Measurements from ENCODE around the gene C1orf122.
A peak's percentile ranks its signal among the peaks of the same experiment; 100 is the strongest.
"Not testable (repeated sequence)": the region's sequence is repeated elsewhere in the genome, so short reads cannot be mapped to it uniquely, and the experiment has no call there.

C1orf122 gene

DNA sequence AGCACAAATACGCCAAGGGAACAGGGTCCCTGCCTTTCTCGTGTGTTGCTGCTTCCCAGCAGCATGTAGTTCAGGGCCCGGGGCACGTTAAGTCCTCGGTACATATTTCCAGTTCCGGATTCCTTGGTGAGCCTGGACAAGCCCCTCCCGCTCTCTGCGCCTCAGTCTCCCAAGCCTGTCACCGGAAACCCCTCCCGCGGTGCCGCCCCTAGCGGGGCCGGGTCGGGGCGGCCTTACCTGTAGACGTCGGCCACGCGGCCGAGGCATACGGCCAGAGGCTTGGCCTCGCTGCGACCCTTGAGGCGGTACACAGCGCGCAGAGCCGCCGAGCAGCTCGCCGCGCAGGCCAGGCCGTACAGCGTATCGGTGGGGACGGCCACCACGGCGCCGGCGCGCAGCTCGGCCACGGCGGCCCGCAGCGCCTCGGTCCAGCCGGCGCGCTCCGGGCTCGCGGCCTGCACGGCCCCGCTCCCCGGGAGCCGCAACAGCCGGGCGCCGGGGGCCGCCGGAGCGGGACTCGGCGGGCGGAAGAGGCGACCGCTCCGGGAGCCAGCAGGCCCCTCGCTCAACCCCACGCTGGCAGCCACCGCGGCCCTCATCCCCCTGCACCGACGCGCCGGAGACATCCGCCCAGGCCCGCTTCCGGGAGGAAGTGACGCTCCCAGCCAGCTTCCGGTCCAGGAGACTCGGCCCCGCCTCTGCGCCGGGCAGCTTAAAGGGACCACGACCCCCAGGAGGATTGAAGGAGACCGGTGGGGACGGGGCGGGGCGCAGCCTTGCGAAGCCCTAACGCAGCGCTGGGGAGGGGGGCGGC, at the start of gene C1orf122, which contains the start of gene YRDC:
Gene C1orf122, plus strand, starts transcription at position 236 of the 814 bp plus-strand sequence. CDS start 615 bp downstream, outside the sequence.
Gene YRDC, minus strand, starts transcription at position 654 of the 814 bp plus-strand sequence. Its CDS starts 28 bp downstream, at position 626.
- DNase-seq (ENCODE audit: low read depth, low spot score) = peak; percentile 73

- DNase-seq (ENCODE audit: low read depth, low spot score) = no peak
Observed at GRCh38 chr1:37759451-37759850, 48.1 kb upstream of the C1orf122 start.

DNA sequence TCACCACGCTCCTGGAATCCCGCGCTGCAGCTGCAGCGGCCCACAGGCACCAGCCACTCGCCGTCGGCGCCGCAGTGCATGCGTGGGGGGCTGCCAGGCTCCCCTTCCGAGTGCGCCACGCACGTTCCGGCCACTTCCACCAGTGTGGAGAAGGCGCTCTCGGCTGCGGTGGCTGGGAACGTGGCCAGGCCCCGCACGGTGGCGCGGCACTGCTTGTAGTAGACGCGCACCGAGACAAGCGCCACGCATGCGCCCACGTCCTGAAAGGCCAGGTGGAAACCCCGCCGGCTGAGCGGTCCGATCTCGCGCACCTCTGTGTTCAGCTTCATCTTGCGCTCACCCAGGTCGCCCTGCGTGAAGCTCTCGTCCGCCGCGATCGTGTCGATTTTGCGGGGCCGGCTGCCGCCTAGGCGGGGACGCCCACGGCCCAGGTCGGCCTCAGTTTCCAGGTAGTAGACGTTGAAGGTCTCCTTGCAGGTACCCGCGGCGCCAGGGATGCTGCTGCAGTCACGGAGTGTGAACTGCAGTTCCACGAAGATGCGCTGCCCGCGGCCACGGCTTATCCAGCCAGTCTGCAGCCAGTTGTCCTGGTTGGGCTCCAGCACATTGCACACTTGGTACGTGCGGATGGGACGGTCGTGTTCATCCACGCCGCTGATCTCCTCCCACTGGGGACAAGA, 46.0 kb upstream of the C1orf122 start:
- DNase-seq (ENCODE audit: low read depth, low spot score) = no peak

GRCh38 chr1:37762516-37762915, 45.1 kb upstream of the C1orf122 start:
- no peak for DNase-seq (ENCODE audit: low read depth, low spot score)

- DNase-seq (ENCODE audit: low read depth, low spot score) = no peak
Observed at GRCh38 chr1:37763791-37764413, 43.7 kb upstream of the C1orf122 start.

DNA sequence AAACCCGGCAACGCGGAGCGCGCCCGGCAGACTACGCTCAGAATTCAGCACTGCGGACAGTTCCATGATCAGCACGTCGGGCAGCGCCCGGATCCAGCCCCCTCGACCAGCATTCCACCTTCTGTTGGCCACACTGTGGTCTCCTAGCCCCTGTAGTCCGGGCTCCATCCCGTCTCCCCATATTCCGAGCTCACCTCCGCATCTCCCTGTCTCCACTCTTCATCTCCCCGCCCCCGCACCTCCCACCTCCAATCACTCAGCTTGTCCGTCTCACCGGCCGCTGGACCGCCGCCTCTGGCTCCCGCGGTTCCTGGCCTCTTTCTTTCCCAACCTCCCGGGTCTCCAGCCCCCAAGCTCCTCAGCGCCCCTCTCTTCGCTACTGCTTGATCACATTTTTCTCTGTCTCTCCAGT, 43.2 kb upstream of the C1orf122 start:
- peak; percentile 23 for DNase-seq (ENCODE audit: low read depth, low spot score)

- no peak for DNase-seq (ENCODE audit: low read depth, low spot score)
Observed at GRCh38 chr1:37764888-37765441, 42.6 kb upstream of the C1orf122 start, which contains the start of gene EPHA10. Gene EPHA10, minus strand, starts transcription at chr1:37765120. Its CDS starts 54 bp downstream, at chr1:37765066.

- no peak for DNase-seq (ENCODE audit: low read depth, low spot score)
Observed at GRCh38 chr1:37765916-37766664, 41.5 kb upstream of the C1orf122 start.

DNA sequence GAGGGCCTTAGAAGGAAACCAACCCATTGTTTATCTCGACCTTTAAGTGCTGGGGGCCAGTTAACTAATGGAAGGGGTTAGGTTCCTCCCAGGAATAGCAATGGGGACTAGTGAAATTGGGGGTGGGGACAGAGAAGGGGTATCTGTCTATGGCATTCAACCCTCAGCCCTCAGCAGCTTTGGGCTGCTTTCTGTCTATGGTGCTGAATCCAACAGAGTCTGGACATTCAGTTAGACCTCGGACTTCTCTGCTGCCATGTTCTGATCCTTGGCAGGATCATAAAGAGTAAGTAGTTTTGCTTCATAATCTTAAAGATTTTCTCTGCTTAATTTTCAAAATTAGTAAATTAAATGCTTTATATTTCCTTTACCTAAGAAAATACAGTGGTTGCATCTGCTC, 40.1 kb upstream of the C1orf122 start:
- no peak for DNase-seq (ENCODE audit: low read depth, low spot score)

- not testable (repeated sequence) for DNase-seq (ENCODE audit: low read depth, low spot score)
Observed at GRCh38 chr1:37771440-37771839, 36.1 kb upstream of the C1orf122 start.

DNA sequence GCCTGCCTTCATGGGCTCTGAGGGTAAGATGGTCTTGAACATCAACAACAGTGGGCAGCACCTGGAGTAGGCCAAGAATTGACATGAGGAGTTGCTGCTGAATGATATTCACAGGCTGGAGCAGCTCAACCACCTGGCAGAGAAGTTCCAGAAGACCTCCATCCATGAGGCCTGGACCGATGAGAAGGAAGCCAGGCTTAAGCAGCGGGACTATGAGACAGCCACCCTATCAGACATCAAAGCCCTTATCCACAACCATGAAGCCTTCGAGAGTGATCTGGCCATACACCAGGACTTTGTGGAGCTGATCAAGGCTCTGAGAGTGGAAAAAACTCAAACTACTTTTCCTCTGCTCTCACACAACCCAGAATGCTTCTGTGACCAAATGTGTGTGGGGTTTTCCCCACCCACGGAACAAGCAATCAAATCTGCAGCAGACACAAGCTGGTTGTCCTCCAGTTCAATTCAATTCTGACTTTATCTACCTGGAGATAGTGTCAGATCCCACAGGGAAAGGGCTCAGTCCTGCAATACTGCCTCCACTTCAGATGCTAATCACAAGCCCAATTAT, 30.6 kb upstream of the C1orf122 start:
- DNase-seq (ENCODE audit: low read depth, low spot score) = no peak

DNA sequence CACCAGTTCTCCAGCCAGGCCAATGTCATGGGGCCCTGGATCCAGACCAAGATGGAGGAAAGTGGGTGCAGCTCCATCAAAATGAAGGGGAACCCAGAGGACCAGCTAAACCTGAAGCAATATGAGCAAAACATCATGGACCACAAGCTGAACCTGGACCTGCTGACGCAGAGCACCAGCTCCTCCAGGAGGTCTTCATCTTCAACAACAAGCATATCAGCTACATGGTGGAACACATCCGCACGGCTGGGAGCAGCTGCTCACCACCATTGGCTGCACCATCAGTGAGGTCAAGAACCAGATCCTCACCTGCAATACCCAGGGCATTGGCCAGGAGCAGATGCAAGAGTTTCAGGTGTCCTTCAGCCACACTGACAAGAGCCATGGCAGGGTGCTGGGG, 28.9 kb upstream of the C1orf122 start:
- no peak for DNase-seq (ENCODE audit: low read depth, low spot score)

DNA sequence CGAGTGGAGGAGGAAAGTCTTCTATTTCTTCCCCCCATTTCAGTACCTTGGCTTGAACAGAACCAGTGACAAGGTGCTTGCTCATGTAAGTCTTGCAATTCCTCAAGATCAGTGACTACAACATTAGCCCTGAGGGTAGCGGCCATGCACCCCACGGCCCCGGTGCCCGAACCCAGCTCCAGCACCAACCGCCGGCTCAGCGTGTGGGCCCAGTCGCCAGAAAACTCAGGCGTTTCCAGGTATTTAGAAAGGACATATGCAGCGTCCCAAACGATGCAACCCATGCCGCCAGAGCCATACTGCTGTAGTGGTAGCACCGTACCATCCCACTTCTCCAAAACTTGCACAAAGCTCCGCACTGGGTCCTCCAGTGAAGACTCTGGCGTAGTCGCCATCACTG, 25.1 kb upstream of the C1orf122 start:
- DNase-seq (ENCODE audit: low read depth, low spot score) = no peak

GRCh38 chr1:37792943-37793686, 14.5 kb upstream of the C1orf122 start:
- no peak for DNase-seq (ENCODE audit: low read depth, low spot score)

GRCh38 chr1:37793773-37794371, 13.7 kb upstream of the C1orf122 start, which contains the start of gene MANEAL:
Gene MANEAL, plus strand, starts transcription at chr1:37793847. Its CDS starts 336 bp downstream, at chr1:37794183.
- no peak for DNase-seq (ENCODE audit: low read depth, low spot score)

GRCh38 chr1:37794372-37795339, 12.9 kb upstream of the C1orf122 start:
- no peak for DNase-seq (ENCODE audit: low read depth, low spot score)

DNA sequence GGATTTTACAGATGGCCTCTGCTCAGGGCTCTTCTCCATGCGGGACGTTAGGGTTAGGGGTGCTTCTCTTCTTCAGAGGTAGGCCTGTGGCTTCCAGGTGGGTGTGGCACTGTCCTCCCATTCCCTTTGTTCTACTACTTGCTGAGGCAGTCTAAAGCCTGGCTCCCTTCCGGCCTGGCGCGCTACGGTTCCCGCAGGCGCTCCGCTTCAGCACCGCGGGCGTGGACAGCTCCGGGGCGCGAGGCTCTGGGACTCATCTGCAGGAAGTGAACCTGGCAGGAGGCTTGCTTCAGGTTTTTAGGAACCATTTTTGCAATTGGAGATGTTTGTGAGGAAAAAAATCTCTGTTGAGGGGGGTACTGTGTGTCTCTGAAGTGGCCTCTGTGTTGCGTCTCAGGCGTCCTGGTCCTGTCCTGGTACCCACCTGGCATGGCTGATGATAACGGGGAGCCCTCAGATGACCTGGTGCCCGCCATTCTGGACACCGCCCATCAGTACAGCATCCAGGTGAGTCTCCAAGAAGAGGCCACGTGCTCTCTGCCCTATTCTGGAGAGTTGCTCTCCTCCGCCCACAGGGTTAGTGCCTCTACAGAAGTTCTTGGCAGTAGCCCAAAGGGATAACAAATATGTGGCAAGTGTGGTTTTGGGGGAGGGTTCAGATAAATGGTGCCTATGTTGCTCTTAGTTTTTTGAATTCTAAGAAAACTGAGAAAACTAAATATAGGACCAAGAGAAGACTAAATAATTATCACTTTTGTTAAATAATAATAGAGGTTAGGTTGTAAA, 12.1 kb upstream of the C1orf122 start:
- DNase-seq (ENCODE audit: low read depth, low spot score) = no peak
